22Rv1 (cell line): ENCODE data around the gene ABL2.
A peak's percentile ranks its signal among the peaks of the same experiment; 100 is the strongest.
"Not testable (repeated sequence)": the region's sequence is repeated elsewhere in the genome, so short reads cannot be mapped to it uniquely, and the experiment has no call there.

ENCODE experiments used
- H3K27ac ChIP-seq: fragments of 450-650 bp; 2 replicates; pipeline ENCODE4 v1.5.1; 2017
- ZFX ChIP-seq: fragments of 450-650 bp; IDR thresholded peaks from 2 replicates; pipeline ENCODE4 v1.6.1; 2017; ENCODE audit warnings: antibody characterized with exemption, borderline replicate concordance
- TF ChIP-seq, protein P1 (sequence below): fragments of 450-650 bp; IDR thresholded peaks from 2 replicates; pipeline ENCODE4 v1.5.1; 2017; ENCODE audit warnings: mild to moderate bottlenecking

Gene ABL2

DNA sequence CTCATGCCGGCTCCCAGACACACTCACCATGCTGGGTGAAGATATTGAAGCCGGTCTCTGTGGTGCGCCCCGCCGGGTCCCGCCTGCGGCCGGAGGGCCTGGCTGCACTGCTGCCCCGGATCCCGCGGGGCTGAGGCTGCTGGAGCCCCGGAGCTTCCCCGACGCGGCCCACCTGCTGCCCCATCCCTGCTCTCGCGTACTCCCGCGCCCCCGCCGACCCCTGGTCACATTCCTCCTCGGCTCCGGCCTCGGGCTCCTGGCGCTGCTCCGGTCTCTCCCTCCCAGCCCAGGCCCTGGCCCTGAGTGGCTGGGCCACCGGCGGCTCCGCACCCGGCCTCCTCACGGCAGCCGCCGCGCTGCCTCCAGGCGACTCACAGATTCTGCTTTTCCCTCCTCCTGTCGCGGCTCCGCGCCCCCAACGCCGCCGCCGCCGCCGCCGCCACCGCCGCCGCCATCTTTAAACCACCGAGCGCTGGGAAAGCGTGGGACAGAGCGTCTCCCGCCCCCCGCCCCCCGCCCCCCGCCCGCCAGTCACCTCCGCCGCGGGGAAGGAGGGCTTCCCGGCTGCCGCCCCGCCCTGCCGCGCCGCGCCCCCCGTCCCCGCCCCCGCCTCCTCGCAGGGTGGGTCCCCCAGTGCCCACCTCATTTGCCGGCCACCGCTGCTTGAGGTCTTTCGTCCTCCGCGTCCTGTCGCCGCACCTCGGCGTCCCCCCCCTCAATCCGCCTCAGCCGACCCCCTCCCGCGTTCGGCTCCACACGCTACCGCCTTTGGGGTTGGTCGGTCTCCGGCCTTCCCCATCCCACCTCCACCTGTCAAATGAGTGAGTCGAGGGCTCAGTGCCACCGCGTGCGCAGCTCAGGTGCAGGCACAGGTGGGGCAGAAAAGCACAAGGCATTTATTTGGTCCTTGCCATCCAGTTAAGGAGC lies at the start of gene ABL2:
Gene ABL2, minus strand, starts transcription at position 464 of the 927 bp plus-strand sequence. Its CDS starts 280 bp downstream, at position 184.
- TF ChIP-seq, protein P1, sequence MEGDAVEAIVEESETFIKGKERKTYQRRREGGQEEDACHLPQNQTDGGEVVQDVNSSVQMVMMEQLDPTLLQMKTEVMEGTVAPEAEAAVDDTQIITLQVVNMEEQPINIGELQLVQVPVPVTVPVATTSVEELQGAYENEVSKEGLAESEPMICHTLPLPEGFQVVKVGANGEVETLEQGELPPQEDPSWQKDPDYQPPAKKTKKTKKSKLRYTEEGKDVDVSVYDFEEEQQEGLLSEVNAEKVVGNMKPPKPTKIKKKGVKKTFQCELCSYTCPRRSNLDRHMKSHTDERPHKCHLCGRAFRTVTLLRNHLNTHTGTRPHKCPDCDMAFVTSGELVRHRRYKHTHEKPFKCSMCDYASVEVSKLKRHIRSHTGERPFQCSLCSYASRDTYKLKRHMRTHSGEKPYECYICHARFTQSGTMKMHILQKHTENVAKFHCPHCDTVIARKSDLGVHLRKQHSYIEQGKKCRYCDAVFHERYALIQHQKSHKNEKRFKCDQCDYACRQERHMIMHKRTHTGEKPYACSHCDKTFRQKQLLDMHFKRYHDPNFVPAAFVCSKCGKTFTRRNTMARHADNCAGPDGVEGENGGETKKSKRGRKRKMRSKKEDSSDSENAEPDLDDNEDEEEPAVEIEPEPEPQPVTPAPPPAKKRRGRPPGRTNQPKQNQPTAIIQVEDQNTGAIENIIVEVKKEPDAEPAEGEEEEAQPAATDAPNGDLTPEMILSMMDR = no peak
- TF ChIP-seq ZFX = no peak
- peak within 1 kb of the TSS; percentile 64 for H3K27ac ChIP-seq

DNA sequence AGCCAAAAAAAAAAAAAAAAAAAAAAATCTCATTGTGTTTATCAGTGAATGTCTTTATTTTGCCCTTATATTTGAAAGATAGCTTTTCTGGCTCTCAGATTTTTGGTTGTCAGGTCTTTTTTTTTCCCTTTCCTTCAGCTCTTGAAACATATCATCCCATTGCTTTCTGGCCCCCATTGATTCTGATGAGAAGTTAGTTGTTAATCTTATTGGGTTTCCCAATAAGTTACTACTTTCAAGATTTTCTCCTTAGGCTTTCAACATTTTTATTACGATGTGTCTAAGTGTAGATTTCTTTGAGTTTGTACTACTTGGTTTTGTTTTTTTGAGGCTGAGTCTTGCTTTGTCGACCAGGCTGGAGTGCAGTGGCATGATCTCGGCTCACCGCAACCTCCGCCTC lies 49.4 kb upstream of the ABL2 start:
- no peak for TF ChIP-seq ZFX
- TF ChIP-seq, protein P1 = no peak
- H3K27ac ChIP-seq = no peak overlapping the region

GRCh38 chr1:179274424-179274823 lies 44.9 kb upstream of the ABL2 start:
- H3K27ac ChIP-seq = not testable (repeated sequence)

GRCh38 chr1:179269071-179269470 lies 39.6 kb upstream of the ABL2 start:
- TF ChIP-seq ZFX = no peak
- TF ChIP-seq, protein P1 = no peak
- H3K27ac ChIP-seq = no peak overlapping the region

- H3K27ac ChIP-seq = peak overlapping the region; percentile 71
- TF ChIP-seq ZFX = no peak
- TF ChIP-seq, protein P1 = no peak
Observed at GRCh38 chr1:179264507-179264906, 35.0 kb upstream of the ABL2 start.

DNA sequence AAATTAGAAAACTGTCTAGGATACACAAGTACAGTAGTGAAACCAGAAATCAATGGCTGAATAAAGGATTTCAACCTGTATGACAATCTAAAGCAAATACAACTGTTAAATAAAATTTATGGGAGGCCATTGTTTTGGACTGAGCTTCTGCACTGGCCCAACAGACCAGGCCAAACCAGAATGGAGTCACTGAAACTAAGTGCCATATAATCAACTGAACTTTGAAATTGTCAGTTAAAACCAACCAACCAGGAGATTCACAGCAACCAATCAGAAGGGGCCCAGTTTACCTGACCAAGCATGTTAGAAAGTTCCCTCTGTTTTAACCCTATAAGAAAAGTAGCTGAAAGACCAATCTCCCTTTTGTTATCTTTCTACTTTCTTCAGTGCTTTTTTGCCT lies 33.6 kb upstream of the ABL2 start:
- peak overlapping the region; percentile 71 for H3K27ac ChIP-seq
- TF ChIP-seq, protein P1 = no peak
- no peak for TF ChIP-seq ZFX

DNA sequence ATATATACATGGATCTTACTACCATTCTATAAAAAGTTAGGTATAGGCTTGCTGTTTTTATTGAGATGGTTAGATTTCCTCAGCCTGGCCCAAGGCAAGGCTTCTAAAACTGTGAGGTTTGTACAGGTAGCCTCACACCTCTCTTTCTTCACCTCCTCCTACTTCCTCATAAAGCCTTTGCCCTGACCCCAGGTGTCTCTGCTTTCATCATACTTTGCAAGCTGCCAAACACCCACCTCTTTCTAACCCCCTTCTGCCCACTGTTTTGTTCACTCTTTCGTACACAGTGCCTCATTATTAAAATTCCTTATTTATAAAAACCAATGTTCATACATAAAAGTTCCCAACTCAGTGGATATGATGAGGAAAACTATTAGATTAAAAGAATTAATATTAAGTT lies 32.7 kb upstream of the ABL2 start:
- TF ChIP-seq, protein P1 = no peak
- no peak for TF ChIP-seq ZFX
- no peak overlapping the region for H3K27ac ChIP-seq
